CD14-positive monocyte (primary cell): ENCODE data around the gene ESPNL. TPM values are rescaled to one million over a fixed set of nuclear protein-coding genes. Genes with fewer than 3 reads are reported as not detected.
A peak's percentile ranks its signal among the peaks of the same experiment; 100 is the strongest.

ENCODE experiments used
- DNase-seq, 3 donors: peaks; one replicate each; pipeline ENCODE4 v3.0.0-alpha.2; 2011 to 2022
- H2AFZ ChIP-seq: 2 replicates; pipeline ENCODE4 v1.6.0; 2012; ENCODE audit warnings: mild to moderate bottlenecking, low read depth, low read length, inconsistent platforms; ENCODE audit not compliant: insufficient read depth, poor library complexity, severe bottlenecking
- H3K27ac ChIP-seq, 2 donors: 1 replicate in 1 of 2; 2 replicates in 1 of 2; pipeline ENCODE4 v1.5.1; 2012 to 2013; ENCODE audit warnings: low read length in 2 of 2, control low read depth in 1 of 2, inconsistent platforms in 1 of 2, low read depth in 1 of 2, mild to moderate bottlenecking in 1 of 2
- H3K27me3 ChIP-seq, 2 donors: one replicate each; pipeline versions ENCODE4 v1.6.0 to v1.6.1; 2011 to 2013; ENCODE audit warnings: low read length in 2 of 2; ENCODE audit not compliant: control insufficient read depth in 2 of 2, insufficient read depth in 2 of 2
- H3K36me3 ChIP-seq, 2 donors: replicated peaks in 1 of 2; 1 replicate in 1 of 2; 2 replicates in 1 of 2; pipeline versions ENCODE4 v1.5.1 to v1.6.1; 2012 to 2013; ENCODE audit warnings: low read length in 2 of 2, control low read depth in 1 of 2, inconsistent platforms in 1 of 2, mild to moderate bottlenecking in 1 of 2; ENCODE audit not compliant: insufficient read depth in 2 of 2, control insufficient read depth in 1 of 2
- H3K4me1 ChIP-seq, 2 donors: 1 replicate in 1 of 2; 2 replicates in 1 of 2; pipeline versions ENCODE4 v1.5.1 to v1.6.1; 2012 to 2013; ENCODE audit warnings: low read length in 2 of 2, control low read depth in 1 of 2, inconsistent platforms in 1 of 2, mild to moderate bottlenecking in 1 of 2, moderate library complexity in 1 of 2; ENCODE audit not compliant: insufficient read depth in 2 of 2, control insufficient read depth in 1 of 2
- H3K4me2 ChIP-seq: replicated peaks from 2 replicates; pipeline ENCODE3; 2012; ENCODE audit warnings: low read length, moderate library complexity, mild to moderate bottlenecking; ENCODE audit not compliant: poor library complexity, severe bottlenecking; ENCODE audit errors: extremely low read depth
- H3K4me3 ChIP-seq, 3 experiments: fragments of 200-600 bp in 1 of 3; sonication (generic) in 1 of 3; replicated peaks in 1 of 3; 1 replicate in 2 of 3; 2 replicates in 1 of 3; pipeline ENCODE4 v1.5.1; 2011 to 2013; ENCODE audit warnings: low read length in 3 of 3, mild to moderate bottlenecking in 3 of 3, control low read depth in 2 of 3, low read depth in 2 of 3, inconsistent platforms in 1 of 3, moderate library complexity in 1 of 3
- H3K79me2 ChIP-seq: 2 replicates; pipeline ENCODE4 v1.6.0; 2012; ENCODE audit warnings: mild to moderate bottlenecking, control low read depth, inconsistent platforms, low read length, moderate library complexity; ENCODE audit not compliant: insufficient read depth
- H3K9ac ChIP-seq: 2 replicates; pipeline ENCODE4 v1.6.0; 2017; ENCODE audit warnings: low read length, mild to moderate bottlenecking; ENCODE audit not compliant: insufficient read depth, poor library complexity, severe bottlenecking
- H3K9me3 ChIP-seq, 2 donors: replicated peaks in 1 of 2; 1 replicate in 1 of 2; 2 replicates in 1 of 2; pipeline versions ENCODE4 v1.5.1 to v1.6.1; 2012 to 2013; ENCODE audit warnings: low read length in 2 of 2, control low read depth in 1 of 2; ENCODE audit not compliant: control insufficient read depth in 1 of 2, insufficient read depth in 1 of 2
- H4K20me1 ChIP-seq: 2 replicates; pipeline ENCODE4 v1.6.0; 2012; ENCODE audit warnings: mild to moderate bottlenecking, low read length, control low read depth, moderate library complexity; ENCODE audit not compliant: insufficient read depth
- H3K27ac Mint-ChIP-seq, 7 donors: one replicate each; pipeline ENCODE4 v1.8.0; 2020; ENCODE audit warnings: mild to moderate bottlenecking in 7 of 7, mixed read lengths in 7 of 7, moderate library complexity in 6 of 7, inconsistent platforms in 2 of 7
- H3K27me3 Mint-ChIP-seq, 3 donors: one replicate each; pipeline ENCODE4 v1.8.0; 2021 to 2022; ENCODE audit warnings: low read depth in 3 of 3, mild to moderate bottlenecking in 3 of 3, mixed read lengths in 3 of 3, moderate library complexity in 3 of 3, inconsistent platforms in 1 of 3
- H3K36me3 Mint-ChIP-seq, 2 donors: one replicate each; pipeline ENCODE4 v1.8.0; 2020; ENCODE audit warnings: mixed read lengths in 2 of 2, inconsistent platforms in 1 of 2, mild to moderate bottlenecking in 1 of 2
- H3K4me1 Mint-ChIP-seq: one replicate; pipeline ENCODE4 v1.8.0; 2020; ENCODE audit warnings: mild to moderate bottlenecking, mixed read lengths
- H3K4me3 Mint-ChIP-seq, 2 donors: one replicate each; pipeline ENCODE4 v1.8.0; 2020; ENCODE audit warnings: mild to moderate bottlenecking in 2 of 2, mixed read lengths in 2 of 2, moderate library complexity in 1 of 2
- H3K9me3 Mint-ChIP-seq, 7 donors: one replicate each; pipeline ENCODE4 v1.8.0; 2020 to 2022; ENCODE audit warnings: mixed read lengths in 7 of 7, mild to moderate bottlenecking in 6 of 7, moderate library complexity in 6 of 7, inconsistent platforms in 2 of 7
- CTCF ChIP-seq: fragments of 200-600 bp; IDR thresholded peaks from one replicate; pipeline ENCODE4 v1.8.0; 2022; ENCODE audit warnings: antibody characterized with exemption, mild to moderate bottlenecking
- WGBS: methylation state at CpG from one replicate; pipeline ENCODE4 v1.1.5; 2013; ENCODE audit warnings: missing lambda C conversion rate; ENCODE audit not compliant: insufficient coverage; 5-methylcytosine and 5-hydroxymethylcytosine counted together
- intact Hi-C, 2 donors: fragments of 100-400 bp; cut with micrococcal nuclease; formaldehyde crosslinking; loops; one replicate each; pipeline versions ENCODE4 v1.15.0 to v1.15.1; 2023
- polyA plus RNA-seq, 3 donors: library from polyadenylated mRNA; depleted of rRNA in 1 of 3; unstranded in 2 of 3; stranded (reverse) in 1 of 3; fragments of 300-500 nt in 2 of 3; fragments of >200 nt in 1 of 3; fragmentation: Illumina TruSeq in 2 of 3; gene quantifications; 1 replicate in 2 of 3; 2 replicates in 1 of 3; pipeline ENCODE4 v1.2.3, GENCODE V29; 2012 to 2021

Gene ESPNL
- polyA plus RNA-seq, 3 donors, result not detected

- no peak for DNase-seq
- Histone ChIP-seq H3K27ac (no peak overlapping the region), H3K9me3 (no peaks in the 10 kb centered on the region), H3K9ac (no peak overlapping the region), H3K4me2 (no peak overlapping the region), H3K36me3 (no peaks in the 10 kb centered on the region), H2AFZ (no peak overlapping the region), H3K4me1 (peaks cover 16 to 18% of the 10 kb centered on the region in 2 donors), H4K20me1 (no peaks in the 10 kb centered on the region), H3K4me3 (no peak overlapping the region), H3K79me2 (no peaks in the 10 kb centered on the region), H3K27me3 (no peaks in the 10 kb centered on the region)
- H3K4me3 Mint-ChIP-seq, result no peak overlapping the region
- no peaks in the 10 kb centered on the region for H3K9me3 Mint-ChIP-seq
- TF ChIP-seq CTCF, result no peak
- H3K4me1 Mint-ChIP-seq, result peaks cover 14% of the 10 kb centered on the region
- H3K27ac Mint-ChIP-seq, result peak overlapping the region in 1 of 7 donors; percentile 41
- 78% methylated on average over 6 of the region's 7 CpGs for WGBS
- intact Hi-C loops, result no loop called here
- peaks cover 16 to 17% of the 10 kb centered on the region in 2 donors for H3K36me3 Mint-ChIP-seq
- H3K27me3 Mint-ChIP-seq, result peaks cover 0 to 3% (median 2%) of the 10 kb centered on the region in 3 donors
Measured at GRCh38 chr2:238095143-238095542, 5.0 kb upstream of the ESPNL start.

GRCh38 chr2:238096311-238097011, 3.7 kb upstream of the ESPNL start:
- H3K36me3 ChIP-seq, result no peaks in the 10 kb centered on the region
- H3K27me3 ChIP-seq, result no peaks in the 10 kb centered on the region
- no peaks in the 10 kb centered on the region for H3K9me3 Mint-ChIP-seq
- peaks cover 16 to 18% of the 10 kb centered on the region in 2 donors for H3K4me1 ChIP-seq
- intact Hi-C loops, result no loop called here
- peaks cover 0 to 2% (median 2%) of the 10 kb centered on the region in 3 donors for H3K27me3 Mint-ChIP-seq
- no peak overlapping the region for H3K9ac ChIP-seq
- no peaks in the 10 kb centered on the region for H3K79me2 ChIP-seq
- WGBS, result 98% methylated on average over 22 of the region's 22 CpGs
- H3K27ac ChIP-seq, result no peak overlapping the region
- H3K4me3 ChIP-seq, result no peak overlapping the region
- H2AFZ ChIP-seq, result no peak overlapping the region
- H3K4me3 Mint-ChIP-seq, result no peak overlapping the region
- peaks cover 9 to 12% of the 10 kb centered on the region in 2 donors for H3K36me3 Mint-ChIP-seq
- DNase-seq, result no peak
- no peaks in the 10 kb centered on the region for H4K20me1 ChIP-seq
- peaks cover 16% of the 10 kb centered on the region for H3K4me1 Mint-ChIP-seq
- no peak overlapping the region for H3K27ac Mint-ChIP-seq
- no peak overlapping the region for H3K4me2 ChIP-seq
- H3K9me3 ChIP-seq, result no peaks in the 10 kb centered on the region
- no peak for TF ChIP-seq CTCF
